Ovary (tissue), 3 donors: ENCODE results near the gene ASL.
"Not testable (repeated sequence)": the region's sequence is repeated elsewhere in the genome, so short reads cannot be mapped to it uniquely, and the experiment has no call there.

Experiments used
- POLR2A ChIP-seq: fragments of 450-650 bp; IDR thresholded peaks from one replicate; pipeline ENCODE4 v1.6.1; 2017; ENCODE audit warnings: antibody characterized with exemption, mild to moderate bottlenecking, moderate library complexity
- TF ChIP-seq, protein P1 (sequence below), 3 donors: fragments of 450-650 bp in 2 of 3; fragments of 200-600 bp in 1 of 3; IDR thresholded peaks; one replicate each; pipeline versions ENCODE4 v1.5.1 to v1.8.0; 2016 to 2022; ENCODE audit warnings: antibody characterized with exemption in 3 of 3, mild to moderate bottlenecking in 1 of 3
- donor health status: DM: no; HTN: no; CAD: no.

- TF ChIP-seq, protein P1, sequence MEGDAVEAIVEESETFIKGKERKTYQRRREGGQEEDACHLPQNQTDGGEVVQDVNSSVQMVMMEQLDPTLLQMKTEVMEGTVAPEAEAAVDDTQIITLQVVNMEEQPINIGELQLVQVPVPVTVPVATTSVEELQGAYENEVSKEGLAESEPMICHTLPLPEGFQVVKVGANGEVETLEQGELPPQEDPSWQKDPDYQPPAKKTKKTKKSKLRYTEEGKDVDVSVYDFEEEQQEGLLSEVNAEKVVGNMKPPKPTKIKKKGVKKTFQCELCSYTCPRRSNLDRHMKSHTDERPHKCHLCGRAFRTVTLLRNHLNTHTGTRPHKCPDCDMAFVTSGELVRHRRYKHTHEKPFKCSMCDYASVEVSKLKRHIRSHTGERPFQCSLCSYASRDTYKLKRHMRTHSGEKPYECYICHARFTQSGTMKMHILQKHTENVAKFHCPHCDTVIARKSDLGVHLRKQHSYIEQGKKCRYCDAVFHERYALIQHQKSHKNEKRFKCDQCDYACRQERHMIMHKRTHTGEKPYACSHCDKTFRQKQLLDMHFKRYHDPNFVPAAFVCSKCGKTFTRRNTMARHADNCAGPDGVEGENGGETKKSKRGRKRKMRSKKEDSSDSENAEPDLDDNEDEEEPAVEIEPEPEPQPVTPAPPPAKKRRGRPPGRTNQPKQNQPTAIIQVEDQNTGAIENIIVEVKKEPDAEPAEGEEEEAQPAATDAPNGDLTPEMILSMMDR (IDR thresholded peaks at IDR 0.05) = not testable (repeated sequence)
- not testable (repeated sequence) for TF ChIP-seq POLR2A
These were observed 48.9 kb downstream of the ASL start for GRCh38 chr7:66124569-66124861.
